OCI-LY1 (cell line): Measurements from ENCODE around the gene SCN2B.

Experiments used
- H2AFZ ChIP-seq: fragments of 200-600 bp; sonication (generic), shearing (Covaris generic); 2 replicates; pipeline ENCODE4 v1.6.0; 2014; ENCODE audit warnings: antibody characterized with exemption, mild to moderate bottlenecking, low read length
- H3F3A ChIP-seq: fragments of 200-600 bp; sonication (generic), shearing (Covaris generic); 2 replicates; pipeline ENCODE4 v1.6.0; 2014; ENCODE audit warnings: mild to moderate bottlenecking, antibody characterized with exemption, low read length, moderate library complexity; ENCODE audit not compliant: insufficient read depth
- H3K27ac ChIP-seq: fragments of 200-600 bp; sonication (generic); 2 replicates; pipeline ENCODE4 v1.5.1; 2014; ENCODE audit warnings: low read length, mixed run types, mild to moderate bottlenecking, low read depth; ENCODE audit not compliant: poor library complexity, severe bottlenecking
- H3K27me3 ChIP-seq: fragments of 200-600 bp; sonication (generic); 2 replicates; pipeline ENCODE4 v1.6.0; 2014; ENCODE audit warnings: antibody characterized with exemption, mild to moderate bottlenecking, low read length, moderate library complexity; ENCODE audit not compliant: insufficient read depth
- H3K36me3 ChIP-seq: fragments of 200-600 bp; sonication (generic); 2 replicates; pipeline ENCODE4 v1.6.1; 2014; ENCODE audit warnings: mild to moderate bottlenecking, antibody characterized with exemption, low read length, moderate library complexity, mixed read lengths; ENCODE audit not compliant: insufficient read depth
- H3K4me1 ChIP-seq: fragments of 200-600 bp; sonication (generic); 2 replicates; pipeline ENCODE4 v1.5.1; 2014; ENCODE audit warnings: mild to moderate bottlenecking, low read length, moderate library complexity; ENCODE audit not compliant: insufficient read depth, severe bottlenecking
- H3K4me2 ChIP-seq: fragments of 200-600 bp; sonication (generic), shearing (Covaris generic); 2 replicates; pipeline ENCODE4 v1.6.1; 2014; ENCODE audit warnings: low read length
- H3K4me3 ChIP-seq: fragments of 200-600 bp; sonication (generic); 2 replicates; pipeline ENCODE4 v1.5.1; 2014; ENCODE audit warnings: low read length, low read depth, mild to moderate bottlenecking, mixed read lengths; ENCODE audit not compliant: poor library complexity, severe bottlenecking
- H3K79me2 ChIP-seq: fragments of 200-600 bp; shearing (Covaris generic); 2 replicates; pipeline ENCODE4 v1.6.1; 2016; ENCODE audit warnings: mixed run types, low read length, mixed read lengths; ENCODE audit not compliant: insufficient read depth
- H3K9ac ChIP-seq: fragments of 200-600 bp; sonication (generic), shearing (Covaris generic); 2 replicates; pipeline ENCODE4 v1.6.1; 2014; ENCODE audit warnings: mild to moderate bottlenecking, low read length, mixed read lengths
- H3K9me2 ChIP-seq: fragments of 200-600 bp; sonication (generic), shearing (Covaris generic); 2 replicates; pipeline ENCODE4 v1.6.1; 2014; ENCODE audit warnings: low read depth, mild to moderate bottlenecking, low read length, mixed read lengths
- H3K9me3 ChIP-seq: fragments of 200-600 bp; shearing (Covaris generic); 2 replicates; pipeline ENCODE4 v1.6.1; 2014; ENCODE audit warnings: low read length, mixed read lengths
- H4K20me1 ChIP-seq: fragments of 200-600 bp; sonication (generic), shearing (Covaris generic); 2 replicates; pipeline ENCODE4 v1.6.0; 2016; ENCODE audit warnings: mild to moderate bottlenecking, low read length; ENCODE audit not compliant: insufficient read depth
- CTCF ChIP-seq: fragments of 200-600 bp; sonication (generic), shearing (Covaris generic); IDR thresholded peaks from 2 replicates; pipeline ENCODE4 v1.5.1; 2017; ENCODE audit warnings: mild to moderate bottlenecking, antibody characterized with exemption, low read length, moderate library complexity, mixed read lengths
- EZH2 ChIP-seq: fragments of 200-600 bp; sonication (generic), shearing (Covaris generic); IDR thresholded peaks from 2 replicates; pipeline ENCODE4 v1.8.0; 2017; ENCODE audit warnings: borderline replicate concordance, mixed run types, mild to moderate bottlenecking, antibody characterized with exemption, low read length, moderate library complexity, mixed read lengths

The SCN2B gene

GRCh38 chr11:118136801-118137200 is 39.6 kb downstream of the SCN2B start:
- Histone ChIP-seq H4K20me1 (no peaks in the 10 kb centered on the region), H3K4me3 (no peak overlapping the region), H3K27ac (no peak overlapping the region), H3K79me2 (no peaks in the 10 kb centered on the region), H3K27me3 (no peaks in the 10 kb centered on the region), H2AFZ (no peak overlapping the region), H3F3A (no peaks in the 10 kb centered on the region), H3K9me2 (no peaks in the 10 kb centered on the region), H3K9ac (no peak overlapping the region), H3K9me3 (no peaks in the 10 kb centered on the region), H3K36me3 (no peaks in the 10 kb centered on the region), H3K4me1 (no peaks in the 10 kb centered on the region), H3K4me2 (no peak overlapping the region)
- TF ChIP-seq EZH2: no peak
- TF ChIP-seq CTCF: no peak

GRCh38 chr11:118136341-118136740 is 40.1 kb downstream of the SCN2B start:
- no peak overlapping the region for H2AFZ ChIP-seq
- no peak overlapping the region for H3K4me3 ChIP-seq
- no peak overlapping the region for H3K4me2 ChIP-seq
- H4K20me1 ChIP-seq: no peaks in the 10 kb centered on the region
- H3K4me1 ChIP-seq: no peaks in the 10 kb centered on the region
- H3K36me3 ChIP-seq: no peaks in the 10 kb centered on the region
- no peak overlapping the region for H3K9ac ChIP-seq
- no peaks in the 10 kb centered on the region for H3K79me2 ChIP-seq
- H3K9me3 ChIP-seq: no peaks in the 10 kb centered on the region
- no peak overlapping the region for H3K27ac ChIP-seq
- TF ChIP-seq EZH2: no peak
- TF ChIP-seq CTCF: no peak
- H3K27me3 ChIP-seq: no peaks in the 10 kb centered on the region
- H3F3A ChIP-seq: no peaks in the 10 kb centered on the region
- no peaks in the 10 kb centered on the region for H3K9me2 ChIP-seq

GRCh38 chr11:118135796-118136165 is 40.7 kb downstream of the SCN2B start:
- no peaks in the 10 kb centered on the region for H3K9me3 ChIP-seq
- no peak overlapping the region for H3K9ac ChIP-seq
- no peaks in the 10 kb centered on the region for H3K36me3 ChIP-seq
- no peaks in the 10 kb centered on the region for H3K4me1 ChIP-seq
- H4K20me1 ChIP-seq: no peaks in the 10 kb centered on the region
- TF ChIP-seq EZH2 (no peak), CTCF (no peak)
- no peaks in the 10 kb centered on the region for H3K9me2 ChIP-seq
- H3K4me3 ChIP-seq: no peak overlapping the region
- no peak overlapping the region for H2AFZ ChIP-seq
- no peaks in the 10 kb centered on the region for H3F3A ChIP-seq
- no peaks in the 10 kb centered on the region for H3K27me3 ChIP-seq
- no peaks in the 10 kb centered on the region for H3K79me2 ChIP-seq
- no peak overlapping the region for H3K27ac ChIP-seq
- H3K4me2 ChIP-seq: no peak overlapping the region
